ENCODE data around the gene AUP1. TPM values are rescaled to one million over a fixed set of nuclear protein-coding genes. Genes with fewer than 3 reads are reported as not detected.

Gene AUP1
- total and polyA plus RNA-seq, 2 of the 8 experiments (the other 6 are each of a cell fraction or from before 2014, with no cell fraction given) = 83.4 to 121 TPM

DNA sequence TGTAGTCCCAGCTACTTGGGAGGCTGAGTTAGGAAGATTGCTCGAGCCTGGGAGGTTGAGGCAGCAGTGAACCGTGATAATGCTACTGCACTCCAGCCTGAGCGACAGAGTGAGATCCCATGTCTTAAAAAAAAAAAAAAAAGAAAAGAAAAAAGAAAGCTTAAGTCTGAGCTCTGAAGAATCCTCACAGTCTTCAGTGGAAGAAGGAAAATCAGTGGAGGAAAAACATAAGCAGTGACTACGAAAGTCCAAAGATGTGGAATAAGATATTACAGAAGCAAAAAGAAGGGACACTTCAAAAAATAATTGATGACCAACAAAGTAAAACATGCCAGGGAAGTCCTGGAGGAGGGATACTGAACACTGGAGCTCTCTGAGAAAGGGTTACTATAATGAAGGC is 19.2 kb downstream of the AUP1 start (continued):
- TF ChIP-seq RNF2 (IDR thresholded peaks at IDR 0.05; ENCODE audit: borderline replicate concordance, low read depth, low read length, missing control alignments, poor library complexity, severe bottlenecking) (no peak), GABPA (IDR thresholded peaks at IDR 0.05; ENCODE audit: borderline replicate concordance, insufficient read depth, low read length) (no peak), SIN3A (conservative IDR thresholded peaks at IDR 0.05 in 1 of 2, IDR thresholded peaks at IDR 0.05 in 1 of 2; ENCODE audit: low read depth in 1 of 2, low read length in 2 of 2) (no peak), ASH2L (IDR thresholded peaks at IDR 0.05; ENCODE audit: low read length) (no peak), KDM1A (IDR thresholded peaks at IDR 0.05; ENCODE audit: borderline replicate concordance, low read length) (no peak), SIRT6 (IDR thresholded peaks at IDR 0.05; ENCODE audit: low read length) (no peak), SAP30 (IDR thresholded peaks at IDR 0.05; ENCODE audit: insufficient read depth, insufficient replicate concordance, low read length) (no peak), SRF (IDR thresholded peaks at IDR 0.05; ENCODE audit: low read depth, low read length) (no peak), KDM4A (IDR thresholded peaks at IDR 0.05; ENCODE audit: low read depth, low read length, severe bottlenecking) (no peak)
